Prostate gland (tissue), 2 donors: ENCODE results near the gene ADGRL3. TPM values are rescaled to one million over a fixed set of nuclear protein-coding genes. Genes with fewer than 3 reads are reported as not detected.

Source experiments
- DNase-seq: peaks from one replicate; pipeline ENCODE4 v3.0.0-alpha.2; 2019; ENCODE audit warnings: low spot score
- H3K27ac ChIP-seq, 2 donors: fragments of 200-600 bp; sonication (generic); 2 replicates each; pipeline ENCODE4 v1.5.1; 2017 to 2019
- H3K27me3 ChIP-seq: fragments of 200-600 bp; sonication (generic); replicated peaks from 2 replicates; pipeline ENCODE4 v1.5.1; 2019; ENCODE audit not compliant: insufficient read depth
- H3K36me3 ChIP-seq, 2 donors: fragments of 200-600 bp; sonication (generic); 1 replicate in 1 of 2; 2 replicates in 1 of 2; pipeline versions ENCODE4 v1.5.1 to v1.8.1; 2017 to 2019
- H3K4me1 ChIP-seq: fragments of 200-600 bp; sonication (generic); replicated peaks from 2 replicates; pipeline ENCODE4 v1.5.1; 2019
- H3K4me3 ChIP-seq, 2 donors: fragments of 200-600 bp; sonication (generic); 2 replicates each; pipeline ENCODE4 v1.5.1; 2017 to 2019
- H3K9me3 ChIP-seq: fragments of 200-600 bp; sonication (generic); 2 replicates; pipeline ENCODE4 v1.5.1; 2017
- CTCF ChIP-seq, 4 experiments: fragments of 200-600 bp in 2 of 4; fragments of 450-650 bp in 2 of 4; sonication (generic) in 2 of 4; IDR thresholded peaks; 1 replicate in 3 of 4; 2 replicates in 1 of 4; pipeline ENCODE4 v1.5.1; 2016 to 2019; ENCODE audit warnings: antibody characterized with exemption in 4 of 4, mild to moderate bottlenecking in 2 of 4, moderate library complexity in 2 of 4
- POLR2A ChIP-seq: fragments of 450-650 bp; IDR thresholded peaks from one replicate; pipeline ENCODE4 v1.6.1; 2016; ENCODE audit warnings: antibody characterized with exemption, mild to moderate bottlenecking
- POLR2AphosphoS5 ChIP-seq: sonication (generic); formaldehyde crosslinking; IDR thresholded peaks from one replicate; pipeline ENCODE4 v1.6.1; 2017; ENCODE audit warnings: antibody characterized with exemption
- WGBS: methylation state at CpG from one replicate; pipeline ENCODE4 v1.1.5; 2018; 5-methylcytosine and 5-hydroxymethylcytosine counted together
- intact Hi-C: fragments of 100-400 bp; cut with DNase I; formaldehyde crosslinking; loops from one replicate; pipeline ENCODE4 v1.14.2; 2022
- total RNA-seq, 2 donors: library from RNA; depleted of rRNA; stranded (reverse); fragments of >200 nt; gene quantifications; one replicate each; pipeline ENCODE4 v1.1.0, GENCODE V29; 2016

ADGRL3 gene
- total RNA-seq, 2 donors from 2014 or later = 1.7 to 23.5 TPM

DNA sequence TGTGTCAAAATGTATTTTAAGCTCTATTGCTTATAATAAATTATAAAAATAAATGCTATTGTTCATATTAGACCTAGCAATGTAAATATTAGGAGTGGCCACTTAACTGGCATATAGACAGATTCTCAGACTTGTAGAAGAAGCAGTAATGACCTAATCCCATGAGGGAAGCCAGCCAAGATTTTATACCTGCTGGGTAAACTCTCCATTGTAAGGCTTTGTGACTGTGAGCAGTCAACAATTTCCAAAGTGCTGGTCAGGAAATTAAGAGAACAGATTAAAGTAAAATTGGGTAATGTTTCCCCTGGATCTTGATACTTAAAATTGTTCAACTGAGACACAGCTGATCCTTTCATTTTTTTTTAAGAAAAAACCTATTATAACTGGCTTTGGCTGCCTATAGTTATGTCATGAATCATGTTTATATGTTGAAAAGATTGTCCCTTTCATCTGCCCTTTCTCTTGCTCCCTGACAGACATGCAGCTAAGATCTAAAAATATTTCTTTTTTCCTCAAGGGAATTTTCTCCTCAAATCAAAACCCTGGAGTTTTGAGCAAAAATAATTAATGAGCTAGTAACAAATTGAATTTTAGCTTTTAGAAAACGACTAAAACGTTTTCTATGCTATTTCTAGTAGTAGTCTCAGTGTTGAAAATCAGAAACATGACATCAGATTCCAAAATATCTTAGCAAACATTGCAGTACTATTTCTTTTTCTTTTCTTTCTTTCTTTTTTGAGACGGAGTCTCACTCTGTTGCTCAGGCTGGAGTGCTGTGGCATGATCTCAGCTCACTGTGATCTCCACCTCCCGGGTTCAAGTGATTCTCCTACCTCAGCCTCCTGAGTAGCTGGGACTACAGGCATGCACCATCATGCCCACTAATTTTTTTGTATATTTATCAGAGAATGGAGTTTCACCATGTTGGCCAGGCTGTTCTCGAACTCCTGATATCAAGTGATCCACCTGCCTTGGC lies 77.9 kb downstream of the ADGRL3 start:
- no peak overlapping the region for H3K27ac ChIP-seq

DNA sequence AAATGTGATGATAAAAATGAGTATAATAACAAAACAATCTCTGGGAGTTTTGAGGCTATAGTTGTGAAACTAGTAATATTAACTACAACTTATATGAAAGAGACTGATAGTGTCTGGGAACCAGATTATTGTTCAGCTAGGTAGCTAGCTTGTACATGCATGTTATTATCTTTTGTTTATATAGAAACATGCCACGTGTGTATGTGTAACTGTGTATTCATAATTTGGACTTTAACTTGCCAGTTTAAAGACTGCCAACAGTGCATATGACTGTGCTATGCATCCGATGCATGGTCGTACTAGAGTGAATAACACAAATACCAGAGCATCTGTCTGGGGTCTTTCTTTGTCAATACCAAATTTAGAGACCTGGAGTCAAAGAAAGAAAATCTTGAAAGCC lies 92.2 kb downstream of the ADGRL3 start:
- TF ChIP-seq CTCF (IDR thresholded peaks at IDR 0.05) (no peak), POLR2A (no peak), POLR2AphosphoS5 (no peak)
- WGBS = 66% methylated on average over 3 of the region's 3 CpGs
- H3K4me3 ChIP-seq = no peak overlapping the region

More for the DNA sequence above, 77.9 kb downstream of the ADGRL3 start:
- DNase-seq = no peak
- WGBS = 60% methylated on average over 5 of the region's 5 CpGs
- H3K9me3 ChIP-seq = no peaks in the 10 kb centered on the region
- no peaks in the 10 kb centered on the region for H3K36me3 ChIP-seq
- TF ChIP-seq POLR2AphosphoS5 (no peak), POLR2A (no peak), CTCF (IDR thresholded peaks at IDR 0.05) (no peak)
- H3K4me1 ChIP-seq = no peaks in the 10 kb centered on the region
- no peak overlapping the region for H3K4me3 ChIP-seq
- no peaks in the 10 kb centered on the region for H3K27me3 ChIP-seq
- intact Hi-C loops = no loop called here

GRCh38 chr4:61293707-61294400 lies 93.7 kb downstream of the ADGRL3 start:
- Histone ChIP-seq H3K27ac (no peak overlapping the region), H3K9me3 (no peaks in the 10 kb centered on the region), H3K4me3 (no peak overlapping the region), H3K4me1 (no peaks in the 10 kb centered on the region), H3K27me3 (no peaks in the 10 kb centered on the region), H3K36me3 (no peaks in the 10 kb centered on the region)
- 86% methylated on average over 7 of the region's 7 CpGs for WGBS
- no peak for DNase-seq
- intact Hi-C loops = no loop called here
- TF ChIP-seq POLR2AphosphoS5 = no peak
- TF ChIP-seq CTCF (IDR thresholded peaks at IDR 0.05) = no peak
- no peak for TF ChIP-seq POLR2A

More for the DNA sequence above, 92.2 kb downstream of the ADGRL3 start:
- Histone ChIP-seq H3K4me1 (no peaks in the 10 kb centered on the region), H3K9me3 (no peaks in the 10 kb centered on the region), H3K27ac (no peak overlapping the region), H3K36me3 (no peaks in the 10 kb centered on the region), H3K27me3 (no peaks in the 10 kb centered on the region)
- intact Hi-C loops = no loop called here
- DNase-seq = no peak

DNA sequence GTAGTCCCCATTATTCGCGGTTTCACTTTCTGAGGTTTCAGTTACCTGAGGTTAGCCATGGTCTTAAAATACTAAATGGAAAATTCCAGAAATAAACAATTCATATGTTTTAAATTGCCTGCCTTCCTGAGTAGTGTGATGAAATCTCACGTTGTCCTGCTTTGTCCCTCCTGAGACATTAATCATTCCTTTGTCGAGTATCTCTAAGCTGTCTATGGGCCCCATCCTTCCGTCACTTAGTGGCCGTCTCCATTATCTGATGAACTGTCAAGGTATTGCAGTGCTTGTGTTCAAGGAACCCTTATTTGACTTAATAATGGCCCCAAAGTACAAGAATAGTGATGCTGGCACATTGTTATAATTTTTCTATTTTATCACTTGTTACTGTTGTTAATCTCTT lies 94.8 kb downstream of the ADGRL3 start:
- no peak overlapping the region for H3K4me3 ChIP-seq
- no peaks in the 10 kb centered on the region for H3K9me3 ChIP-seq
- intact Hi-C loops = no loop called here
- DNase-seq = no peak
- H3K27ac ChIP-seq = no peak overlapping the region
- no peak for TF ChIP-seq CTCF (IDR thresholded peaks at IDR 0.05)
- no peak for TF ChIP-seq POLR2A
- no peak for TF ChIP-seq POLR2AphosphoS5
- no peaks in the 10 kb centered on the region for H3K4me1 ChIP-seq
- WGBS = 83% methylated on average over 6 of the region's 6 CpGs
- H3K27me3 ChIP-seq = no peaks in the 10 kb centered on the region
- H3K36me3 ChIP-seq = no peaks in the 10 kb centered on the region
